NCI-H446 (cell line): ENCODE data around the gene CSF2RB.

Source experiments
- DNase-seq, 2 experiments: peaks; one replicate each; lab custom pipeline; 2025; lab: John Stamatoyannopoulos, UW

Gene CSF2RB

DNA sequence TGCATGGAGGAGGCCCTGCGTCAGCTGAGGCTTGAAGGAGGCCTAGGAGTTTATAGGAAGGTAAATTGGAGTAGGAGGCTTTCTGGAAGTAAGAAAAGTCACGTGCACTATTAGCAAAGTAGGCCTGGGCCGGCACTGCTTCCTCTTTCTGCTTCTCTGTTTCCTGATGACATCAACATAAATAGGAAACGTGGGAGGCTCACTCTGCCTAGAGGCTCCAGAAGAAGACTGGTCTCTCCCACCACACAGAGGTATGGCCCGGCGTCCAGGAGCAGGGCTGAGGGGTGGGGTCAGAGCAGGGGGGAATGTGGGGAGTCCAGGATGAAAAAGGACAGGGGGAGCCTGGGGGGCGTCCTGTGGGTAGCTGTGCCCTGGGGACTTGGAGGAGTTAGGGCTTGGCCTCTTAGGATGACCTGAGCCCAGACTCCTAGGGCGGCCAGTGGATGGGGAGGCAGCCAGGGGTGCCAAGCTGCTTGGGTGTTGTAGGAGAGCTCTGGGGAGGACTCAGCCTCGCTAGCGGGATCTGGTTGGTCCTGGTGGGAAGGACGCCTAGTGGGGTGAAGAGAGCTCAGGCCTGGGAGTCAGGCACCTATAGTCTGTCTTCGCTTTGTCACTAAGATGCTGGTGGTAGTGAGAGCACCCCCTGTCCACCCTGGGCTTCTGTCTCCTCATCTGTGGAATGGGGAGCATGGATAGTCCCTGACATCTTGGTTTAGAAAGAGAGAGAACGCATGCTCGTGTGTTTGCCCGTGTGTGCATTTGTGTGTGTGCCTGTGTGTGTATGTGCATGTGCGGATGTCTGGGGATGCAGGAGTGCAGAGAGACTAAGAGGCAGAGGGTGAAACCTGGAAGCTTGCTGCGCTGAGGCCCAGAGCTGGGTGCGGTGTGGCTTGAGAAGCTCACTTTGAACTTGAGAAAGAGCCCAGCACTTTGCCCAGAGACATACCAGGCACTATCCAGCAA, at the start of gene CSF2RB:
Gene CSF2RB, plus strand, starts transcription at position 202 of the 963 bp plus-strand sequence. CDS start 8,580 bp downstream, outside the sequence.
- no peak for DNase-seq

DNA sequence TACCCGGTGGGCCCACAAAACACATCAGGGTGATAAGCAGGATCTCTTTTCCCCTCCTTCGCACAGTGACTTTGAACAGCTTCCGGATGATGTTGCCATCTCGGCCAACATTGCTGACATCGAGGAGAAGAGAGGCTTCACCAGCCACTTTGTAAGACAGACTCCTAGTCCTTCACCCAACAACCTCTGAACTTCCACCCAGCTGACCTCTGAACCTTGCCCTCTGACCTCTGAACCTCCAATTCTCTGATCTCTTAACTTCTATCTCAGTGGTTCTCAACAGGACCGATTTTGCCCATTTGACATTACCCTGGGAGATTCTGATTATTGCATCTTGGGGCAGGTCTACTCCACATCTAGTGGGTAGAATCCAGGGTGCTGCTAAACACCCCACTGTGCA, 49.4 kb upstream of the CSF2RB start:
- DNase-seq = no peak

DNA sequence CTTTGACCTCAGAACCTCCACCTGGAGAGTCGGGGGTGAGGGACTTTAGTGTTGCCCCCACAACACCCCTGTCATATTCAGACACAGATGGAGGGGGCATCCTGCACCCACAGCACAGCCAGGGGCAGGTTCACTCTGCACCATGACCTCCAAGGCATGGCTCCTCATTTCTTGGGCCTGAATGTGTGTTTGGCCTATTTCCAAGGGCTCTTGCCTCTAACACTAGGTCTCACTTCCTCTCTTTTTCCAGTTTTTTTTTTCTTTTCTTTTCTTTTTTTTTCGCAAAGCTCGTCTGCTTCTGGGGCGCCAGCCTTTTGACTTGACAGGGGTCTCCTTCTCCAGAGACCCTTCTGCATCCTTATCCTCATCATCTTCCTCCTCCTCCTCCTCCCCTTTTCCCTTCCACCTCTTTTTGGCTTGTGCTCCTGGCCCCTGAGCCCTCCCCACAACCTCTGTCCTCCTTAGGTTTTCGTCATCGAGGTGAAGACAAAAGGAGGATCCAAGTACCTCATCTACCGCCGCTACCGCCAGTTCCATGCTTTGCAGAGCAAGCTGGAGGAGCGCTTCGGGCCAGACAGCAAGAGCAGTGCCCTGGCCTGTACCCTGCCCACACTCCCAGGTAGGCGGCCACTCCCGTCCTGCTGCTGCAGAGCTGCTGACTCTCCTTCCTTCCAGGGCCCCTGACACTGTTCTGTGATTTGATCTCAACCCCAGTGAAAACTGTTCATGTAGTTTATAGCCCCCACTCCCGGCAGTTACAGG, 48.8 kb upstream of the CSF2RB start:
- no peak for DNase-seq

DNA sequence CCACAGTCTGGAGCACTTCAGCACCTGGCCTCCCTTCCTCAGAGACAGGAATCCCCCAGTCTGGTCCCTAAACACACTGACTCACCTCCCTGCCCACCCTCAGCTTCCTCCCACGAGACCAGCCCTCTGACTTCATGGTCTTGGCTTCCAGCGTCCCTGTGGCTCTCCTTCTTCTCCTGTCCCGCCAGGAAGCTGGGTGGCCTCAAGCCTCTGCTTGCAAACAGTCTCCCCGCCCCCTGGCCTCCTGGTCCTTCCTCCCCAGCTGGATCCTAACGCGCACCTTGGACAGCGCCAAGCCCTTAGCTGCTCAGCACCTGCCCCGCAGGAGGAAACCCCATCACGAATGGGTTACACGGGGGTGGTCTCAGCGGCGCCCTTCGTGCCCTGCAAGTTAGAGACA, 48.1 kb upstream of the CSF2RB start:
- no peak for DNase-seq

DNA sequence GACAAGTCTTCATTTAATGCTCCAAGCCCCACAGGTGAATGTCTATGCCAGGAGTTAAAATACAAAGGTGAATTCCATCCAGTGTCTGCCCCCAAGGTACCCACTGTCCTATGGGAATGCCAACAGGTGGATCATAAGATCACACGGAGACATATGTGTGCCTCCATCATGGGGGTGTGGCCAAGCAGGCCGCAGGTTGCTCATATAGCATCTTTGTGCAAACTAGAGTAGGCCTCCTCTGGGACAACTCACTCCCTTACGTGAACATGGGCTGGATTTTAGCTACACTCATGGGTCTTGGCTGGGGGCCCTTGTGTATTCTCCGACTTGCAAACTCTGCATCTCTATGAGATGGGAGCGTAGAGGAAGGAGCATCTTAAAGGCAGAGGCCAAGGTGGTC, 45.7 kb upstream of the CSF2RB start:
- no peak for DNase-seq

DNA sequence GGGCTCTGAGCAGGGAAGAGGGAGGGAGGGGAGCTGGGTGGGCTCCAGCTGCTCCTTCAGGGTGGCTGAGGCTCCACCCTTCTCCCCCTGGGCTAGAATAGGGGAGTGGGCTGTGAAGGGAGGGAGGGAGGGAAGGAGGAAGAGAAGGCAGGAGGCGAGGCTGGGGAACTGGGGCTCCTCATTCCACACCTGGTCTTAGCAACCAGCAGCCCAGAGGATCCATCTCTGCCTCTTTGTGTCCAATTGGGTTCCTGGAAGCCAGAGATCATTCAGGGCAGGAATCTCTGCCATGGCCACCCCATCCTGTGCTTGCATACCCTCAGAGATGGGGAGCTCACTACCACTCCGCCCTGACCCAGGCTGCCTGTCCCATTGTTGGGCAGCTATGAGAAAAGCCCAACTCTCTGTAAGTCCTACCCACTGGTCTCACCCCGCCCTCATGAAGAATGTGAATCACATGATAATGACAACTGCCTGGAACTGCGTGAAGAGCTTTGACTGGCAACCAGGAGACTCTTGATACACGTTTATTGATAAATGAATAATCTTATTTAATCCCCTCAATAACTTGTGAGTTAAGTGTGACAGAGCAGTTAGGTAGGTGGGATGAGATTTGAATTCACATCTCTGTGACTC, 44.8 kb upstream of the CSF2RB start:
- no peak for DNase-seq

DNA sequence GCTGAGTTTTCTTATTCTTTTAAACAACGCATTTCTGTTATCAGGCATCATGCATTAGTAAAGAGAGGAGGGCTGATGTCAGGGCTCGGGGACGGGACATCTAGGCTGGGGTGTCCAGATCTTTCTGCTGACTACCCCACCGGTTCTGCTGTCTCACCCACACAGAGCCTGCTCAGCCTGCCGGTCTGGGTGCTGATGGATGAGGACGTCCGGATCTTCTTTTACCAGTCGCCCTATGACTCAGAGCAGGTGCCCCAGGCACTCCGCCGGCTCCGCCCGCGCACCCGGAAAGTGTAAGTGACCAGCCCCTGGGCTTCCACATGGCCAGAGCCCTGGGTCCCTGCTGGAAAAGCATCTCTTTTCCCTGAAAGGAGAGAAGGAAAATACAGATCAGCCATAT, 43.2 kb upstream of the CSF2RB start:
- no peak for DNase-seq

DNA sequence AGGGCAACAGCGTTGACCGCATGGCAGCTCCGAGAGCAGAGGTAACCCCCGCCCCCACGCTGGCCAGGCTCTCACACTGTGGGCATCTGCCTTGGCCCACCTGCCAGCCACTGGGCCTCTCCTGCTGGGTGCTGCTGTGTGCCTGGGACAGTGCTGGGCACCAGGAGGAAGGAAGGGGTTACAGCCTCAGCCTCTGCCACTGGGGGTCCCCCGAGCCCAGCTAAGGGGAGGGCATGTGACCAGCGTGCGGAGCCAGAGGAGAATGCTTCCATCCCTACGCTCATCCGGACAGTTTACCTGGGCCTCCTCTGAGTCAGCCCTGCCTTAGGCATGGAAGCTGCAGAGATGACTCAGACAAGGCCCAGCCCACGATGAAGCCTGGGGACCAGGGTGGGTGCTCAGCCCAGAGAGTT, 41.8 kb upstream of the CSF2RB start:
- no peak for DNase-seq

DNA sequence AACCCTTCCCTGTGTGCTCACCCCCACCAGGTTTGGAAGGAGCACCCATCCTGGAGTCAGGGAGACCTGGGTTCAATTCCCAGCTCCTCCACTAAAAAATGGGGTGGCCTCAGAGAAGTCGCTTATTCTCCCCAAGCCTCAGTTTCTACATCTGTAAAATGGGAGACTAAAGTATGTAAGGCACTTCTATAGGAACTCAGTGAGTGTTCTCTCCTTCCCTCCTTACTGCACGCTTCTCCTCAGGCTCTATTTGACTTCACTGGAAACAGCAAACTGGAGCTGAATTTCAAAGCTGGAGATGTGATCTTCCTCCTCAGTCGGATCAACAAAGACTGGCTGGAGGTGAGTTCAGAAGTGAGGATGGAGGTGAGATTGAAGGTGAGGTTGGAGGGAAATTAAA, 41.3 kb upstream of the CSF2RB start:
- no peak for DNase-seq

DNA sequence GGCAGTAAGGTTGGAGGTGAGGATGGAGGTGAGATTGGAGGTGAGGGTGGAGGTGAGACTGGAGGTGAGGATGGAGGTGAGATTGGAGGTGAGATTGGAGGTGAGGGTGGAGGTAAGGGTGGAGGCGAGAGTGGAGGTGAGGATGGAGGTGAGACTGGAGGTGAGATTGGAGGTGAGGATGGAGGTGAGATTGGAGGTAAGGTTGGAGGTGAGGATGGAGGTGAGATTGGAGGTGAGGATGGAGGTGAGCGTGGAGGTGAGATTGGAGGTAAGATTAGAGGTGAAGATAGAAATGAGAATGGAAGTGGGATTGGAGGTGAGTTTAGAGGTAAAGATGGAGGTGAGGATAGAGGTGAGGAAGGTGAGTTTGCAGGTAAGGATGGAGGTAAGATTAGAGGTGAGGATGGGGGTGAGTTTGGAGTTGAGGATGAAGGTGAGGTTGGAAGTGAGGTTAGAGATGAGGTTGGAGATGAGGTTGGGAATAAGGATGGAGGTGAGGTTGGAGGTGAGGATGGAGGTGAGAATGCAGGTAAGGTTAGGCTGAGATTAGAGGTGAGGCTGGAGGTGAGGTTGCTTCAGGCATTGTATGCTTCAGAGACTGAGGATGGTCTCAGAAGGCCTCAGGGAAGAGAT, 40.4 kb upstream of the CSF2RB start:
- no peak for DNase-seq

DNA sequence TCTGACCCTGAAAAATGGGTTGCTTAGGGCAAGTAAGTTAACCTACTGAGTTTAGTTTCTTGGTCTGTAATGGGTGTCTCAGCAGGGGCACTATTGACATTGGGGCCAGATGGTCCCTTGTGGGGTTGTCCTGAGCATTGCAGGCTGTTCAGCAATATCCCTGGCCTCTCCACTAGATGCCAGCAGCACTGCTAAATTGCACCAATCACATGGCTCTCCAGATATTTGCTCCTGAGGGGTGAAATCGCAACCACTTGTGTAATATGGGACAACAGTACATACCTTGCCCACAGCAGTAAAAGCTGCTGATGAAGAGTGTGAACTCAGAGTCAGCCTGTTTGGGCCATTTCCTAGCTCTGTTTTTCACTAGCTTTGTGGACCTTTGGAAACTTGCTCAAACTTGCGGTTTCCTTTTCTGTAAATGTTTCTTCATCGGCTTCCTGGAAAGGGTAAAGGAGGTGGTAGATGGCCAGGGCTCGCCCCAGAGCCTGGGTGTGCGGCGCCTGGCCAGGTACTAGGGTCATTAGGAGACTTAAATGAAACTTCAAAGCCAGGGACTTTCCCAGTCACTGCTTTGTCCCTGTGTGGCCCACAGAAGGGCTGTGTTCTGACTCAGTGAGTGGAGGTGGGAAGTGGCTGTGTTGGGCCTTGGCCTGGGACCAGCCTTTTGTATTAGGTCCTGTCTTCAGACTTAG, 39.7 kb upstream of the CSF2RB start:
- DNase-seq = peak; percentile 1 to 13

DNA sequence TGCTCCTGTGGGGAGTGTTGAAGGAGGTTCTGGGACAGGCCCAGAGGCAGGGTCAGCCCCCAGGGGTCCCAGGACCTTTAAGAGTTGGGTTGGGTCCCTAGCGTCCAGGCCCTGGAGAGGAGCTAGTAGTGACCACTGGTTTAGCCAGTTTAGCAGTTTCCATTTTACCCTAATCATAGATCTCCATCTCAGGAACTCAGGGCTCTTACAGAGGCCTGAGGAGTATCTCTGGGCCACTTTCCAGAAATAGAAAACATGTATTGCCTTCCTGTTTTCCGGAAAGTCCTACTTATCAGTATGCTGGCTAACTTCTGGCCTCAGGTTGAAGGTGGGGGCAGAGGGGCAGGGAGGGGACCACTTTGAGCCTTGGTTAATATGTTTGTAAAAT, 39.1 kb upstream of the CSF2RB start:
- no peak for DNase-seq

DNA sequence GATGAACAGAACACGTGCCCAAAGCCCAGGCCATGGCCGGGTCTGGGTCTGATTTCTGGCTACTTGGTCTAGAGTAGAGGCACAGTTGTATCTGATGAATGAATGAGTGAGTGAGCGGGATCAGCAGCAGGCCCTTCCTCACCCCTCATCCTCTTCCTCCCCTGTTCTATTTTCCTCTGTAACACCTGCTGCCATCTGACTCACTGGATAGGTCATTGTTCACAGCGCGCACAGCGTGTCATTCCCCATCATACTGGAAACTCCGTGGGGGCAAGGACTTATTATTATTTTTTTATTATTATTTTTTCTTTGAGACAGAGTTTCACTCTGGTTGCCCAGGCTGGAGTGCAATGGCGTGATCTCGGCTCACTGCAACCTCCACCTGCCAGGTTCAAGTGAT, 38.7 kb upstream of the CSF2RB start:
- DNase-seq = no peak

DNA sequence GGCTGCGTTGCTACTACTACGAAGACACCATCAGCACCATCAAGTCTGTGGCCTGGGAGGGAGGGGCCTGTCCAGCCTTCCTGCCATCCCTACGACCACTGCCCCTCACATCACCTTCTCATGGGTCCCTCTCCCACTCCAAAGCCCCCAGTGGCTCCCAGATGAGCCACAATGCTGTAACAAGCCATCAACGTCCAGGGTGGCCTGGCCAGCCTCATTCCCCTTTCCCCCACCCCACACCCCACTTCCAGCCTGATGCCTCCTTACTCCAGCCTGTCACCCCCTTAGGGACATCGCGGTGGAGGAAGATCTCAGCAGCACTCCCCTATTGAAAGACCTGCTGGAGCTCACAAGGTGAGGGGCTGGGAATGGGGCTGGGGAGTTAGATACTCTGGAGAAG, 37.7 kb upstream of the CSF2RB start:
- DNase-seq = no peak

DNA sequence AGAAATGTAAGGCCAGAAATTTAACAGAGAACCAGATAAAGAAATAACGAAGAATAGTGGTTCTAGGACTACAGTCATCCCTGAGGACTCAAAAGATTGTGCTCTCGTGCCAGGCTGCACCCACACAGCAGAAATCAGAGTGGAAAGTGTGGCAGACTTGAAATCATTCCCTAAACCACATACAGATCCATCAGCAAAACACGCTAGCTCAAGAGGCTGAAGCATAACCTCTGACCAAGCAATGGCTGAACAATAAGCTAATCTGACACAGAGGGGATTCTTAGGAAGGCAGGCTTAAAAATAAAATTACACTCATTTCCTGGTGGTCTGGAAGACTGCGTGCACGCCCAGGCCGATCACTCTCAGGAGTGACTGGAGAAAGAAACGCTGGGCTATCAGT, 33.7 kb upstream of the CSF2RB start:
- DNase-seq = no peak

DNA sequence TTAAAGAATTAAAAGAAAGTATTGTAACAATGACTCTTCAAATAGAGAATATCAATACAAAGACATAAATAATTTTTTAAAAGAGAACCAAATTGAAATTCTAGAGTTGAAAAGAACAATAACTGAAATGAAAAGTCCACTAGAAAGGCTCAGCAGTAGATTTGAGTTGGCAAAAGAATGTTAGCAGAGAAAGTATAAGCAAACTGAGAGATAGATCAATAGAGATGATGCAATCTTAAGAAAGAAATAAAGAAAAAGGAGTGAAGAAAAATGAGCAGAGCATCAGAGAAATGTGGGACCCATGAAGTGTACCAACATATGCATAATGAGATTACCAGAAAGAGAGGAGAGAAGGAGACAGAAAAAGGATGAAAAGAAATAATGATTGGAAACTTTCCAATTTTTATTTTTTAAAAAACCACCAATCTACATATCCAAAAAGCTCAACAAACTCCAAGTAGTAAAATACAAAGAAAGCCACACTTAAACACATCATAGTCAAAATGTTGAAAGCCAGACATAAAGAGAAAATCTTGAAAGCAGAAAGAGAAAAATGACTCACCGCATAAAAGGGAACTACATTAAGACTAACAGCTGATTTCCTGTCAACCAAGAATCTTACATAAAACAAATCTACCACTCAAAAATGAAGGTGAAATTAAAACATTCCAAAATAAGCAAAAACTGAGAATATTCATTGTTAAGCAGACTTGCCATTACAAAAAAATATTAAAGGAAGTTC, 31.8 kb upstream of the CSF2RB start:
- DNase-seq = no peak

DNA sequence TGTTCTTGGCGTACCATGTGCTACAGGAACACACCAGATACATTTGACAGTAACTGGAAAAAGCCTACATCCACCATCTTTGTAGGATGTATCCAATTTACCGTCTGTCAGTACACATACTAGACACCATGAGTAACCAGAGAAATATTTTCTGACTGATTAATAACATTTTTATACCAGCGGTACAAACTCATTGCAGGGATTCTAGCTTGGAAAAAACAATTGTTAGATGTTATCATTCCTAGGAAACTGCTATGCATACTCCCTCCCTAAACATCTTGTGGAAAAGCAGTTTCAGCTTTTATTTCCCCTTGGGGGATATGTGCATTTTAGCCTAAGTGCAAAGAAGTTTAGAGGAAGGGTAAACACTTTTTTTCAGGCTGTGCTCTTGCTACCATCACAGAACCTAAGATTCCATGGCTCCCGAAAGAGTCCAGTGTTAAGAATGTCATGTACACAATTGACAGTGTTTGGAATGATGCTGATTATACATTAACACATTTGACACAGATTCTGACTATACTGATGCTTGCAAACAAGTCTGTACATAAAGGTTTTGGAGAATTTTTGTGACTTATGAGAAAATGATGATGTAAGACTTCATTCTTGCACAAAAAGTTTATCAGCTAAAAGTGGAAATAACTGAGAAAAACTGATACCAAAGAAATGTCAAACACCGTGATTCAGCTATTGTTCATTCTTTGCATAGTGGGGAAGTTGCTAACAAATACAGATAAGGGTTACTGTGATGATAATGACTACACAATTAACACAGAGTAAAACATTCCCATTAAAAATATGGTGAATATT, 28.9 kb upstream of the CSF2RB start:
- DNase-seq = no peak

DNA sequence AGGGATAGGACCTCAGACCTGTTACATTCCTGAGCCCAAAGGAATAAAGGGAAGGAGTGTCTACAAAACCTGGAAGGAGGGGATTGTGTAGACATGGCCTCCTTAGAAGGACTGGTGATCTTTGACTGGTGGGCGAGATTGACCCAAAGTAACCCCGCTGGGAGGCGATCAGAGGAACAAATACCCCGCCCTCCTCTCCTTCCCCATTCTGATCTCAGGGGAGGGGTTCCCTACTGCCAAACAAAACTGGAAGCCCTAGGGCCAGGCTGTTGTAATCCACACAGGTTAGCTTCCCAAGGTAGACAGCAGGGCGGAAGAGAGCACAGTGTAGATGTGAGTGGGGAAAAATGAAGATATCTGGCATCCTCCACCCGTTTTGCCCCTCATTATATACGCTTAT, 28.0 kb upstream of the CSF2RB start:
- DNase-seq = no peak

DNA sequence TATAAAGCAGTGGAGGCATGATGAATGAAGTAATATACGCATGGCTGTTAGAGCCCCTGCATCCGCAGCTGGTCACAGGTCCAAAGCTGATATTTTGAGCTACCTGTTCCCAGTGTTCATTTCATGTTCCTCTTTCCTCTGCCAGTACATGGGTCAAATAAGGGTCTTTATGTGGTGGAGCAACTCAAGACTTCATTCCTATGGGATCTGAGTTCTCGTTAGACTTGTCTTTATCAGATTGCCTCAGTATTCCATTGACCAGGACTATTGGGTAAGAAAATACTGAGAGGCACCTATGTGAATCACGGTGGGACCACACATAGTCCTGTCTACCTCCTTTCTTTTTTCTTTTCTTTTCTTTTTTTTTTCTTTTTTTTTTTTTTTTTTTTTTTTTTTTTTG, 27.4 kb upstream of the CSF2RB start:
- DNase-seq = no peak

DNA sequence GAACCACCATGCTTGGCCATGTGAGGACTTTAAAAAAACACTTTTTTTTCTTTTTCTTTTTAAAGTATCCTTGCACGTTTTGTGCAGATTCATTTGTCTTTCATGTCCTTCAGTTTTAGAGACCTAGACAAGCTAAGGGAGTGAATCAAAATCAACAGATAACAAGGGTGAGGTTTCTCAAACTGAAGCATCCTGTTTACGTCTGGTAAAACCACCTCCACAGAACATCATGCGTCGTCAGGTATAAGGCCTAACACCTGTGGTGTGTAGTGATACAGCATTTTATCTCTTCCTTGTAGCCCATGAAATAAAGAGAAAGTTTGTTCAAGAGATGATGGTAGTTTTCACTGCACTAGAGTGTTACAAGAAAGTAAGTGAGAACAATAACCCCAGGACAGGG, 26.3 kb upstream of the CSF2RB start:
- DNase-seq = no peak
